Heart left ventricle (tissue), 16 donors: ENCODE results near the gene MPI. TPM values are rescaled to one million over a fixed set of nuclear protein-coding genes. Genes with fewer than 3 reads are reported as not detected.
"Not testable (repeated sequence)": the region's sequence is repeated elsewhere in the genome, so short reads cannot be mapped to it uniquely, and the experiment has no call there.

Experiments used
- ATAC-seq, 4 donors: fragments of 200-7000 bp; cut with Tn5 transposase; one replicate each; pipeline ENCODE4 v1.9.1; 2020 to 2022; ENCODE audit warnings: moderate library complexity in 4 of 4, mild to moderate bottlenecking in 3 of 4, moderate number of reproducible peaks in 1 of 4
- DNase-seq, 5 donors: peaks; one replicate each; pipeline ENCODE4 v3.0.0-alpha.2; 2020
- H3K27ac ChIP-seq, 12 donors: fragments of 200-600 bp; sonication (generic) in 4 of 12; one replicate each; pipeline versions ENCODE4 v1.5.0 to v1.8.0; 2016 to 2022; ENCODE audit warnings: mild to moderate bottlenecking in 2 of 12
- H3K27me3 ChIP-seq, 9 donors: fragments of 200-600 bp; sonication (generic) in 2 of 9; one replicate each; pipeline versions ENCODE4 v1.5.1 to v1.8.0; 2016 to 2022; ENCODE audit warnings: mild to moderate bottlenecking in 3 of 9
- H3K36me3 ChIP-seq, 9 donors: fragments of 200-600 bp; sonication (generic) in 2 of 9; one replicate each; pipeline versions ENCODE4 v1.5.0 to v1.8.0; 2018 to 2022; ENCODE audit warnings: mild to moderate bottlenecking in 2 of 9
- H3K4me1 ChIP-seq, 12 donors: fragments of 200-600 bp; sonication (generic) in 4 of 12; one replicate each; pipeline versions ENCODE4 v1.5.0 to v1.8.0; 2016 to 2022; ENCODE audit warnings: mild to moderate bottlenecking in 3 of 12
- H3K4me3 ChIP-seq, 12 donors: fragments of 200-600 bp; sonication (generic) in 4 of 12; one replicate each; pipeline versions ENCODE4 v1.5.0 to v1.8.0; 2017 to 2022; ENCODE audit warnings: mild to moderate bottlenecking in 9 of 12, moderate library complexity in 4 of 12
- H3K9me3 ChIP-seq, 12 donors: fragments of 200-600 bp; sonication (generic) in 4 of 12; one replicate each; pipeline versions ENCODE4 v1.5.0 to v1.8.0; 2016 to 2022; ENCODE audit warnings: mild to moderate bottlenecking in 1 of 12
- CTCF ChIP-seq, 12 donors: fragments of 200-600 bp; sonication (generic) in 4 of 12; IDR thresholded peaks; one replicate each; pipeline versions ENCODE4 v1.5.0 to v1.8.0; 2018 to 2022; ENCODE audit warnings: antibody characterized with exemption in 12 of 12, mild to moderate bottlenecking in 5 of 12
- POLR2A ChIP-seq, 2 donors: fragments of 450-650 bp; IDR thresholded peaks; one replicate each; pipeline ENCODE4 v1.6.1; 2017; ENCODE audit warnings: antibody characterized with exemption in 2 of 2, mild to moderate bottlenecking in 2 of 2, moderate library complexity in 2 of 2
- WGBS, 4 donors: extraction: QIAGEN DNeasy Blood & Tissue Kit in 2 of 4; methylation state at CpG; one replicate each; pipeline versions ENCODE4 v1.1.5 to v1.1.7; 2013 to 2018; 5-methylcytosine and 5-hydroxymethylcytosine counted together
- intact Hi-C, 10 donors: fragments of 100-400 bp; cut with DNase I; formaldehyde crosslinking; loops; one replicate each; pipeline versions ENCODE4 v1.11.1 to v1.14.2; 2022
- polyA plus RNA-seq, 2 donors: library from polyadenylated mRNA; stranded (reverse); fragments of 200-250 nt; gene quantifications; one replicate each; pipeline ENCODE4 v1.2.3, GENCODE V29; 2013
- total RNA-seq, 9 donors: library from RNA; depleted of rRNA in 2 of 9; stranded (reverse); fragments of >200 nt in 2 of 9; fragmentation: NEBNext Ultra II Directional in 3 of 9; extraction: Animal tissue kit (Norgen Biotek cat#: 25700) in 3 of 9; gene quantifications; one replicate each; pipeline versions ENCODE4 v1.1.0 to v1.2.4, GENCODE V29; 2016 to 2023
- donor health status: ischemic (EF 13 %, LVEDD 7.1; RV severe dilation, severe dysfunction).
- donor health status: healthy with polysubstance abuse.
- donor health status: DM: no; HTN: yes; CAD: no.
- donor health status: DM: no; HTN: no; CAD: no.
- donor health status: ischemic (EF 25% LVEDD 6.9; RV normal size, moderate dysfunction).
- donor health status: ischemic (EF 25% LVEDD 5.7; RV mildly dilated, moderate dysfunction).
- donor health status: healthy.
- donor health status: DM: yes; HTN: yes; CAD: no.
- donor health status: ischemic (EF 35%, LVEDD 5.7; RV mildly dilated, moderate dysfunction).
- donor health status: nonischemic (EF 11% LVEDD 7.7; RV severe dilation, severe dysfunction).
- donor health status: DM: yes; HTN: yes; CAD: no.
- donor health status: PGD.
- donor health status: ischemic (EF 29% LVEDD 5.4; RV normal size, mild dysfunction).
- donor health status: nonischemic (EF 23%, LVEDD 6.1; RV moderate dilation, normal function).

Gene MPI
- total and polyA plus RNA-seq, 11 donors, result 22.4 to 85.7 (median 59.0) TPM

DNA sequence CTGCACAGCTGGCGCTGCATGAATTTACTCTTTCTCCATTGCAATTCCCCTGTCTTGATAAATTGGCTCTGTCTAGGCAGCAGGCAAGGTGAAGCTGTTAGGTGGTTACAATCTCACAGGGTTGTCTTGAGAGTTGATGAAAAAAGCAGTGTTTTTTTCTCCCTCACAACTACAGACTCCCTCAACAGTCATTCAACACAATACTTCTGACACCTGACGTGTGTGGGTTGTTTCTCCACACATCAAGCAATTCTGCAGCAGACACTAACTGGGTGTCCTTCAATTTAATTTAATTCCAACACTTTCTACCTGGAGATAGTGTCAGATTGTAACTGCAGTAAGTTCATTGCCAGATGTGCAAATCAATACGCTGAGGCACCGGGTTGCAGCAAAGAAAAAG, 11.6 kb upstream of the MPI start:
- peaks cover 0 to 9% (median 0%) of the 10 kb centered on the region in 12 donors for H3K4me1 ChIP-seq
- ATAC-seq (no peak), DNase-seq (no peak)
- no peaks in the 10 kb centered on the region for H3K36me3 ChIP-seq
- intact Hi-C loops, result no loop called here
- WGBS, 4 donors, result 73 to 86% (median 82%) methylated on average over 4 of the region's 4 CpGs
- H3K4me3 ChIP-seq, result no peak overlapping the region
- H3K9me3 ChIP-seq, result peaks cover 0 to 4% (median 0%) of the 10 kb centered on the region in 12 donors
- H3K27ac ChIP-seq, result no peak overlapping the region
- H3K27me3 ChIP-seq, result no peaks in the 10 kb centered on the region
- TF ChIP-seq POLR2A (IDR thresholded peaks at IDR 0.05) (no peak), CTCF (IDR thresholded peaks at IDR 0.05) (no peak)

- no peak for TF ChIP-seq CTCF (IDR thresholded peaks at IDR 0.05)
- TF ChIP-seq POLR2A (IDR thresholded peaks at IDR 0.05), result no peak
- H3K4me1 ChIP-seq, result peaks cover 0 to 29% (median 0%) of the 10 kb centered on the region in 12 donors
- no peak for DNase-seq
- ATAC-seq, result no peak
- 90 to 97% (median 96%) methylated on average over 6 of the region's 6 CpGs for WGBS, 4 donors
- no peak overlapping the region for H3K4me3 ChIP-seq
- intact Hi-C loops, result no loop called here
- peaks cover 0 to 4% (median 0%) of the 10 kb centered on the region in 12 donors for H3K9me3 ChIP-seq
- no peaks in the 10 kb centered on the region for H3K36me3 ChIP-seq
- H3K27me3 ChIP-seq, result no peaks in the 10 kb centered on the region
- no peak overlapping the region for H3K27ac ChIP-seq
Observed at GRCh38 chr15:74882528-74882927, 7.3 kb upstream of the MPI start.

GRCh38 chr15:74884428-74885223, 5.2 kb upstream of the MPI start:
- intact Hi-C loops, result no loop called here
- no peak for ATAC-seq
- Histone ChIP-seq H3K4me1 (peaks cover 0 to 41% (median 10%) of the 10 kb centered on the region in 12 donors), H3K27ac (peak overlapping the region in 1 of 12 donors; percentile 27), H3K36me3 (no peaks in the 10 kb centered on the region), H3K9me3 (peaks cover 0 to 4% (median 0%) of the 10 kb centered on the region in 12 donors), H3K27me3 (no peaks in the 10 kb centered on the region), H3K4me3 (no peak overlapping the region)
- no peak for TF ChIP-seq POLR2A (IDR thresholded peaks at IDR 0.05)
- TF ChIP-seq CTCF (IDR thresholded peaks at IDR 0.05), result no peak
- WGBS, 4 donors, result 78 to 86% (median 81%) methylated on average over 4 of the region's 4 CpGs
- DNase-seq, result peak in 1 of 5 donors; percentile 5

DNA sequence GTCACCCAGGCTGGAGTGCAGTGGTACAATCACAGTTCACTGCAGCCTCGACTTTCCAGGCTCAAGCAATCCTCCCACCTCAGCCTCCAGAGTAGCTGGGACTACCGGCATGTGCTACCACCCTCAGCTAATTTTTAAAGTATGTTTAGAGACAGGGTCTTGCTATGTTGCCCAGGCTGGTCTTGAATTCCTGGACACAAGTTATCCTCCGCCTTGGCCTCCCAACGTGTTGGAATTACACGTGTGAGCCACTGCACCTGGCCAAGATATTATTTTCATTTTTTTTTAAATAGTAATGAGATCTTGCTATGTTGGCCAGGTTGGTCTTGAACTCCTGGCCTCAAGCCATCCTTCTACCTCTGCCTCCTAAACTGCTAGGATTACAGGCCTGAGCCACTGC, 4.4 kb upstream of the MPI start:
- no peaks in the 10 kb centered on the region for H3K36me3 ChIP-seq
- intact Hi-C loops, result no loop called here
- H3K9me3 ChIP-seq, result peaks cover 0 to 4% (median 0%) of the 10 kb centered on the region in 12 donors
- ATAC-seq, result no peak
- no peaks in the 10 kb centered on the region for H3K27me3 ChIP-seq
- H3K4me3 ChIP-seq, result no peak overlapping the region
- peak in 1 of 5 donors; percentile 2 for DNase-seq
- WGBS, 4 donors, result 86 to 89% (median 88%) methylated on average over 5 of the region's 5 CpGs
- TF ChIP-seq POLR2A (IDR thresholded peaks at IDR 0.05) (no peak), CTCF (IDR thresholded peaks at IDR 0.05) (no peak)
- H3K27ac ChIP-seq, result peak overlapping the region in 1 of 12 donors; percentile 49
- H3K4me1 ChIP-seq, result peaks cover 0 to 45% (median 12%) of the 10 kb centered on the region in 12 donors

- DNase-seq, H3K27me3 ChIP-seq, intact Hi-C loops, H3K9me3 ChIP-seq, H3K4me3 ChIP-seq, H3K36me3 ChIP-seq, H3K27ac ChIP-seq, ATAC-seq: not testable (repeated sequence)
- WGBS, 4 donors, result 75 to 85% (median 78%) methylated on average over 8 to 10 of the region's 10 CpGs
- H3K4me1 ChIP-seq, result peaks cover 2 to 51% (median 22%) of the 10 kb centered on the region in 12 donors
Observed at GRCh38 chr15:74887537-74888193, 2.2 kb upstream of the MPI start.
